ENCODE measurements around the gene URI1.
"Not testable (repeated sequence)": the region's sequence is repeated elsewhere in the genome, so short reads cannot be mapped to it uniquely, and the experiment has no call there.

URI1 gene

DNA sequence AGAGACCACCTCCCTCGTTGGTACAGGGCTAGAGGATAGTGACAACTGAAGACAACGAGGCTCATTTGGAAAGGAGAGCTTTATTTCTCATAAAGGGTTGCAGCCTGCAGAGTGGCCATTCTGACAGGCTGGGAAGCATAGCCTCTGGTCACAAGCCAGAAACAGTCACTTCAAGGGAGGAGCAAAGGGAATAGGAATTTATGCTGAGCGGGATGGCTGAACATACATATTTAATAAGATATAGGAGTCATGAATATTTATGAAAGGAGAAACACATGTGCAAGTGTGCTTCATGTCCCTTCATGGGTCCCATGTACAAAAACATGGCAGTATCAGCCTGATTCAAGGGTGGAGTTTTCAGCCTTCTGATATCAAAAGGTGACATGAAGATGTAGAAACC lies 27.1 kb upstream of the URI1 start:
- H3K36me3 ChIP-seq (ENCODE audit: insufficient read depth, low read length): no peaks in the 10 kb centered on the region
- no peak overlapping the region for H2AFZ ChIP-seq (ENCODE audit: low read depth, low read length)
- TF ChIP-seq EZH2 (IDR thresholded peaks at IDR 0.05; ENCODE audit: borderline replicate concordance, low read depth, low read length, severe bottlenecking): no peak
- TF ChIP-seq, protein P1, sequence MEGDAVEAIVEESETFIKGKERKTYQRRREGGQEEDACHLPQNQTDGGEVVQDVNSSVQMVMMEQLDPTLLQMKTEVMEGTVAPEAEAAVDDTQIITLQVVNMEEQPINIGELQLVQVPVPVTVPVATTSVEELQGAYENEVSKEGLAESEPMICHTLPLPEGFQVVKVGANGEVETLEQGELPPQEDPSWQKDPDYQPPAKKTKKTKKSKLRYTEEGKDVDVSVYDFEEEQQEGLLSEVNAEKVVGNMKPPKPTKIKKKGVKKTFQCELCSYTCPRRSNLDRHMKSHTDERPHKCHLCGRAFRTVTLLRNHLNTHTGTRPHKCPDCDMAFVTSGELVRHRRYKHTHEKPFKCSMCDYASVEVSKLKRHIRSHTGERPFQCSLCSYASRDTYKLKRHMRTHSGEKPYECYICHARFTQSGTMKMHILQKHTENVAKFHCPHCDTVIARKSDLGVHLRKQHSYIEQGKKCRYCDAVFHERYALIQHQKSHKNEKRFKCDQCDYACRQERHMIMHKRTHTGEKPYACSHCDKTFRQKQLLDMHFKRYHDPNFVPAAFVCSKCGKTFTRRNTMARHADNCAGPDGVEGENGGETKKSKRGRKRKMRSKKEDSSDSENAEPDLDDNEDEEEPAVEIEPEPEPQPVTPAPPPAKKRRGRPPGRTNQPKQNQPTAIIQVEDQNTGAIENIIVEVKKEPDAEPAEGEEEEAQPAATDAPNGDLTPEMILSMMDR (IDR thresholded peaks at IDR 0.05; ENCODE audit: borderline replicate concordance, extremely low read depth, low read length, poor library complexity, severe bottlenecking): no peak
- DNase-seq (no peak), ATAC-seq (ENCODE audit: insufficient read depth, low read depth) (no peak)
- no peak overlapping the region for H3K4me3 ChIP-seq (ENCODE audit: low read depth in 1 of 2, low read length in 2 of 2)
- no peak overlapping the region for H3K27ac ChIP-seq (ENCODE audit: low read length)
- H3K27me3 ChIP-seq (ENCODE audit: insufficient read depth, low read length, poor library complexity): no peaks in the 10 kb centered on the region
- H3K4me2 ChIP-seq (ENCODE audit: insufficient read depth, low read length): no peak overlapping the region
- H4K20me1 ChIP-seq (ENCODE audit: insufficient read depth, low read length): no peaks in the 10 kb centered on the region
- no peaks in the 10 kb centered on the region for H3K9me3 ChIP-seq (ENCODE audit: insufficient read depth, low read length, severe bottlenecking)
- no peaks in the 10 kb centered on the region for H3K4me1 ChIP-seq (ENCODE audit: insufficient read depth, low read length)
- no peaks in the 10 kb centered on the region for H3K79me2 ChIP-seq (ENCODE audit: insufficient read depth, low read length)
- no peak overlapping the region for H3K9ac ChIP-seq (ENCODE audit: low read depth, low read length)

DNA sequence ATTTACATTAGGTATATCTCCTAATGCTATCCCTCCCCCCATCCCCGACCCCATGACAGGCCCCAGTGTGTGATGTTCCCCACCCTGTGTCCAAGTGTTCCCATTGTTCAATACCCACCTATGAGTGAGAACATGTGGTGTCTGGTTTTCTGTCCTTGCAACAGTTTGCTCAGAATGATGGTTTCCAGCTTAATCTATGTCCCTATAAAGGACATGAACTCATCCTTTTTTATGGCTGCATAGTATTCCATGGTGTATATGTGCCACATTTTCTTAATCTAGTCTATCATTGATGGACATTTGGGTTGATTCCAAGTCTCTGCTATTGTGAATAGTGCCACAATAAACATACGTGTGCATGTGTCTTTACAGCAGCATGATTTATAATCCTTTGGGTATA lies 26.2 kb upstream of the URI1 start:
- not testable (repeated sequence) for H3K4me2 ChIP-seq (ENCODE audit: insufficient read depth, low read length); H2AFZ ChIP-seq (ENCODE audit: low read depth, low read length); H3K36me3 ChIP-seq (ENCODE audit: insufficient read depth, low read length); H3K27me3 ChIP-seq (ENCODE audit: insufficient read depth, low read length, poor library complexity); H3K9me3 ChIP-seq (ENCODE audit: insufficient read depth, low read length, severe bottlenecking); H4K20me1 ChIP-seq (ENCODE audit: insufficient read depth, low read length); H3K4me1 ChIP-seq (ENCODE audit: insufficient read depth, low read length); H3K4me3 ChIP-seq (ENCODE audit: low read depth in 1 of 2, low read length in 2 of 2); DNase-seq; ATAC-seq (ENCODE audit: insufficient read depth, low read depth); H3K79me2 ChIP-seq (ENCODE audit: insufficient read depth, low read length); H3K27ac ChIP-seq (ENCODE audit: low read length); H3K9ac ChIP-seq (ENCODE audit: low read depth, low read length)

DNA sequence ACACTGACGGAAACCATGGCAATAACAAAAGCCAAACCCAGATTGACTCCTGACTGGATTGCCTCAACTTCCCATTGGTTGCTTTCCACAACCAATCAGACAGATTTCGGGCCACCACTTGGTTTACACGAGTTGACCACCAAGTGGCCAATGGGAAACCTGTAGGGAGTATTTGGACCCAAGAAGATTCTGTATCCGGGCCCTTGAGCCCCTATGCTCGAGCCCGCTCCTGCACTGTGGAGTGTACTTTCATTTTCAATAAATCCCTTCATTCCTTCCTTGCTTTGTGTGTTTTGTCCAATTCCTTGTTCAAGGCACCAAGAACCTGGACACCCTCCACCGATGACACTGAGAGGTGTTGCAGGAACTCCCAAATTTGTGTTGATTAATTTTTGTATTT lies 24.1 kb upstream of the URI1 start:
- H4K20me1 ChIP-seq (ENCODE audit: insufficient read depth, low read length): no peaks in the 10 kb centered on the region
- H2AFZ ChIP-seq (ENCODE audit: low read depth, low read length): no peak overlapping the region
- no peak for TF ChIP-seq EZH2 (IDR thresholded peaks at IDR 0.05; ENCODE audit: borderline replicate concordance, low read depth, low read length, severe bottlenecking)
- TF ChIP-seq, protein P1 (IDR thresholded peaks at IDR 0.05; ENCODE audit: borderline replicate concordance, extremely low read depth, low read length, poor library complexity, severe bottlenecking): no peak
- no peaks in the 10 kb centered on the region for H3K79me2 ChIP-seq (ENCODE audit: insufficient read depth, low read length)
- H3K36me3 ChIP-seq (ENCODE audit: insufficient read depth, low read length): no peaks in the 10 kb centered on the region
- no peak overlapping the region for H3K4me2 ChIP-seq (ENCODE audit: insufficient read depth, low read length)
- no peak overlapping the region for H3K27ac ChIP-seq (ENCODE audit: low read length)
- H3K9ac ChIP-seq (ENCODE audit: low read depth, low read length): no peak overlapping the region
- ATAC-seq (ENCODE audit: insufficient read depth, low read depth): no peak
- DNase-seq: no peak
- no peaks in the 10 kb centered on the region for H3K9me3 ChIP-seq (ENCODE audit: insufficient read depth, low read length, severe bottlenecking)
- H3K4me3 ChIP-seq (ENCODE audit: low read depth in 1 of 2, low read length in 2 of 2): no peak overlapping the region
- no peaks in the 10 kb centered on the region for H3K4me1 ChIP-seq (ENCODE audit: insufficient read depth, low read length)
- H3K27me3 ChIP-seq (ENCODE audit: insufficient read depth, low read length, poor library complexity): no peaks in the 10 kb centered on the region

DNA sequence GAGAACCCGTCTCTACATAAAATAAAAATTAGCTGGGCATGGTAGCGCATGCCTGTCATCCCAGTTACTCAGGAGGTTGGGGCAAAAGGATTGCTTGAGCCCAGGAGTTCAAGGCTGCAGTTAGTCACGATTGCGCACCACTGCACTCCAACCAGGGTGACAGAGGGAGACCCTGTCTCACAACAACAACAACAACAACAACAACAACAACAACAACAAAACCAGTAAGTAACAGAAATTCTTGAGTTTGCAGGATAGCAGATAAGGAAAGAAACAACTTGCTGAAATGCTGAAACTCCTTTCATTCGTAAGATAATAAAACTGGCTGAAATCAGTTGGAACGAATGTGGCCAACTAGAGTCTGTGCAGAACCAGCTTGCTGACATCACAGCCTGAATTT lies 23.1 kb upstream of the URI1 start:
- DNase-seq: no peak
- H4K20me1 ChIP-seq (ENCODE audit: insufficient read depth, low read length): no peaks in the 10 kb centered on the region
- H3K27ac ChIP-seq (ENCODE audit: low read length): no peak overlapping the region
- H3K9me3 ChIP-seq (ENCODE audit: insufficient read depth, low read length, severe bottlenecking): no peaks in the 10 kb centered on the region
- H3K4me2 ChIP-seq (ENCODE audit: insufficient read depth, low read length): no peak overlapping the region
- H3K79me2 ChIP-seq (ENCODE audit: insufficient read depth, low read length): no peaks in the 10 kb centered on the region
- no peaks in the 10 kb centered on the region for H3K36me3 ChIP-seq (ENCODE audit: insufficient read depth, low read length)
- H2AFZ ChIP-seq (ENCODE audit: low read depth, low read length): no peak overlapping the region
- no peaks in the 10 kb centered on the region for H3K4me1 ChIP-seq (ENCODE audit: insufficient read depth, low read length)
- no peak for ATAC-seq (ENCODE audit: insufficient read depth, low read depth)
- H3K9ac ChIP-seq (ENCODE audit: low read depth, low read length): no peak overlapping the region
- no peak overlapping the region for H3K4me3 ChIP-seq (ENCODE audit: low read depth in 1 of 2, low read length in 2 of 2)
- TF ChIP-seq, protein P1 (IDR thresholded peaks at IDR 0.05; ENCODE audit: borderline replicate concordance, extremely low read depth, low read length, poor library complexity, severe bottlenecking): no peak
- TF ChIP-seq EZH2 (IDR thresholded peaks at IDR 0.05; ENCODE audit: borderline replicate concordance, low read depth, low read length, severe bottlenecking): no peak
- H3K27me3 ChIP-seq (ENCODE audit: insufficient read depth, low read length, poor library complexity): no peaks in the 10 kb centered on the region
